Esophagus squamous epithelium (tissue), 5 donors: ENCODE results near the gene NNAT. TPM values are rescaled to one million over a fixed set of nuclear protein-coding genes. Genes with fewer than 3 reads are reported as not detected.
"Not testable (repeated sequence)": the region's sequence is repeated elsewhere in the genome, so short reads cannot be mapped to it uniquely, and the experiment has no call there.

Source experiments
- DNase-seq: peaks from one replicate; lab custom pipeline; 2025; lab: John Stamatoyannopoulos, UW
- H3K27ac ChIP-seq, 4 donors: fragments of 200-600 bp; sonication (generic); one replicate each; pipeline ENCODE4 v1.5.1; 2016 to 2019; ENCODE audit warnings: mild to moderate bottlenecking in 1 of 4
- H3K27me3 ChIP-seq, 4 donors: fragments of 200-600 bp; sonication (generic); 1 replicate in 3 of 4; 2 replicates in 1 of 4; pipeline versions ENCODE4 v1.5.1 to v1.6.0; 2017 to 2021; ENCODE audit warnings: antibody characterized with exemption in 1 of 4
- H3K36me3 ChIP-seq, 3 donors: fragments of 200-600 bp; sonication (generic); one replicate each; pipeline ENCODE4 v1.5.1; 2016 to 2019
- H3K4me1 ChIP-seq, 3 donors: fragments of 200-600 bp; sonication (generic); one replicate each; pipeline ENCODE4 v1.5.1; 2017 to 2019
- H3K4me3 ChIP-seq, 4 donors: fragments of 200-600 bp; sonication (generic); 1 replicate in 3 of 4; 2 replicates in 1 of 4; pipeline ENCODE4 v1.5.1; 2016 to 2019; ENCODE audit warnings: mild to moderate bottlenecking in 2 of 4, moderate library complexity in 1 of 4
- H3K9me3 ChIP-seq, 3 donors: fragments of 200-600 bp; sonication (generic); one replicate each; pipeline ENCODE4 v1.5.1; 2016 to 2019
- CTCF ChIP-seq, 6 experiments: fragments of 450-650 bp in 4 of 6; fragments of 200-600 bp in 2 of 6; sonication (generic) in 2 of 6; IDR thresholded peaks; one replicate each; pipeline ENCODE4 v1.5.1; 2016 to 2019; ENCODE audit warnings: antibody characterized with exemption in 6 of 6, mild to moderate bottlenecking in 4 of 6, moderate library complexity in 4 of 6
- POLR2A ChIP-seq, 4 donors: fragments of 450-650 bp; IDR thresholded peaks; one replicate each; pipeline ENCODE4 v1.6.1; 2017; ENCODE audit warnings: antibody characterized with exemption in 4 of 4, mild to moderate bottlenecking in 4 of 4, moderate library complexity in 3 of 4
- WGBS, 2 donors: methylation state at CpG; one replicate each; pipeline ENCODE4 v1.1.5; 2018; 5-methylcytosine and 5-hydroxymethylcytosine counted together
- intact Hi-C: fragments of 100-400 bp; cut with DNase I; formaldehyde crosslinking; loops from one replicate; pipeline ENCODE4 v1.15.0; 2022
- total RNA-seq, 4 donors: library from RNA; depleted of rRNA; stranded (reverse); fragments of >200 nt; gene quantifications; one replicate each; pipeline ENCODE4 v1.1.0, GENCODE V29; 2016
- donor health status: DM: yes; HTN: yes; CAD: no.

NNAT gene
- total RNA-seq = 1 to 10 TPM in 2 of 4 donors, under 1 TPM in 1, not detected in 1; 0.76 to 1.9 (median 1.9) TPM

GRCh38 chr20:37521061-37521771 is at the start of gene NNAT:
Gene NNAT (plus strand): TSS chr20:37521250. CDS start chr20:37521332, 82 bp downstream.
- Histone ChIP-seq H3K27me3 (no peaks in the 10 kb centered on the region), H3K4me3 (peak within 1 kb of the TSS in 3 of 4 donors; percentile 22 to 54 (median 37)), H3K27ac (peak within 1 kb of the TSS in 3 of 4 donors; percentile 57 to 79 (median 65)), H3K4me1 (peaks cover 40 to 100% (median 72%) of the 10 kb centered on the region in 3 donors), H3K9me3 (no peaks in the 10 kb centered on the region), H3K36me3 (peaks cover 0 to 53% (median 4%) of the 10 kb centered on the region in 3 donors)
- no peak for DNase-seq
- no peak for TF ChIP-seq POLR2A (IDR thresholded peaks at IDR 0.05)
- no peak for TF ChIP-seq CTCF (IDR thresholded peaks at IDR 0.05)
- WGBS, 2 donors = 61 to 72% methylated on average over 11 to 51 of the region's 69 CpGs
- intact Hi-C loops = loop anchor here (10.0 kb wide), 1 partner anchor 136 kb away; no protein-coding TSS in a partner anchor

- intact Hi-C loops = no loop called here
- WGBS, 2 donors = 79 to 81% methylated on average over 6 to 7 of the region's 7 CpGs
Observed at GRCh38 chr20:37471741-37472235, 49.3 kb upstream of the NNAT start.

GRCh38 chr20:37472435-37472834 is 48.6 kb upstream of the NNAT start:
- H3K4me3 ChIP-seq, DNase-seq, H3K27me3 ChIP-seq, H3K4me1 ChIP-seq, intact Hi-C loops, H3K9me3 ChIP-seq, H3K27ac ChIP-seq, H3K36me3 ChIP-seq: not testable (repeated sequence)
- WGBS, 2 donors = 87 to 89% methylated on average over 6 of the region's 6 CpGs

More at GRCh38 chr20:37471741-37472235, 49.3 kb upstream of the NNAT start:
- peaks cover 0 to 7% (median 0%) of the 10 kb centered on the region in 4 donors for H3K27me3 ChIP-seq
- no peak for DNase-seq
- TF ChIP-seq POLR2A (IDR thresholded peaks at IDR 0.05) (no peak), CTCF (IDR thresholded peaks at IDR 0.05) (no peak)
- H3K27ac ChIP-seq = no peak overlapping the region
- H3K4me3 ChIP-seq = no peak overlapping the region
- no peaks in the 10 kb centered on the region for H3K4me1 ChIP-seq
- H3K36me3 ChIP-seq = no peaks in the 10 kb centered on the region
- no peaks in the 10 kb centered on the region for H3K9me3 ChIP-seq

GRCh38 chr20:37473249-37474000 is 47.6 kb upstream of the NNAT start:
- 75 to 83% methylated on average over 7 to 9 of the region's 11 CpGs for WGBS, 2 donors
- peaks cover 0 to 16% (median 0%) of the 10 kb centered on the region in 4 donors for H3K27me3 ChIP-seq
- no peaks in the 10 kb centered on the region for H3K4me1 ChIP-seq
- H3K27ac ChIP-seq = no peak overlapping the region
- no peaks in the 10 kb centered on the region for H3K9me3 ChIP-seq
- no peak for DNase-seq
- intact Hi-C loops = no loop called here
- no peak for TF ChIP-seq CTCF (IDR thresholded peaks at IDR 0.05)
- no peak for TF ChIP-seq POLR2A (IDR thresholded peaks at IDR 0.05)
- H3K36me3 ChIP-seq = no peaks in the 10 kb centered on the region
- H3K4me3 ChIP-seq = no peak overlapping the region

GRCh38 chr20:37474386-37474785 is 46.7 kb upstream of the NNAT start:
- Histone ChIP-seq H3K4me3 (no peak overlapping the region), H3K9me3 (no peaks in the 10 kb centered on the region), H3K27ac (no peak overlapping the region), H3K36me3 (no peaks in the 10 kb centered on the region), H3K27me3 (peaks cover 0 to 24% (median 0%) of the 10 kb centered on the region in 4 donors), H3K4me1 (no peaks in the 10 kb centered on the region)
- no peak for DNase-seq
- 74 to 88% methylated on average over 4 of the region's 4 CpGs for WGBS, 2 donors
- intact Hi-C loops = no loop called here
- TF ChIP-seq POLR2A (IDR thresholded peaks at IDR 0.05) = no peak
- TF ChIP-seq CTCF (IDR thresholded peaks at IDR 0.05) = no peak
